C1 segment of cervical spinal cord (tissue), 14 donors: ENCODE data around the gene REEP1.
A peak's percentile ranks its signal among the peaks of the same experiment; 100 is the strongest.
"Not testable (repeated sequence)": the region's sequence is repeated elsewhere in the genome, so short reads cannot be mapped to it uniquely, and the experiment has no call there.

ENCODE experiments used
- DNase-seq, 14 donors: peaks; one replicate each; lab custom pipeline; 2025; lab: John Stamatoyannopoulos, UW

Gene REEP1

DNA sequence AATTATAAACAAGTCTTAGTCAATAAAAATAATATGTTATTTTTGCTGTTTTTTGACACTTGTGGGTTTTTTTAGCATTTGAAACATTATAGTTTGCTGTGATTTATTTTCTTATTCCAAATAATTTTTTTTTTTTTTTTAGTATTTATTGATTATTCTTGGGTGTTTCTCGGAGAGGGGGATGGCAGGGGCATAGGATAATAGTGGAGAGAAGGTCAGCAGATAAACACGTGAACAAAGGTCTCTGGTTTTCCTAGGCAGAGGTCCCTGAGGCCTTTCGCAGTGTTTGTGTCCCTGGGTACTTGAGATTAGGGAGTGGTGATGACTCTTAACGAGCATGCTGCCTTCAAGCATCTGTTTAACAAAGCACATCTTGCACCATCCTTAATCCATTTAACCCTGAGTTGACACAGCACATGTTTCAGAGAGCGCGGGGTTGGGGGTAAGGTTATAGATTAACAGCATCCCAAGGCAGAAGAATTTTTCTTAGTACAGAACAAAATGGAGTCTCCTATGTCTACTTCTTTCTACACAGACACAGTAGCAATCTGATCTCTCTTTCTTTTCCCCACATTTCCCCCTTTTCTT, 8.5 kb upstream of the REEP1 start:
- not testable (repeated sequence) for DNase-seq

DNA sequence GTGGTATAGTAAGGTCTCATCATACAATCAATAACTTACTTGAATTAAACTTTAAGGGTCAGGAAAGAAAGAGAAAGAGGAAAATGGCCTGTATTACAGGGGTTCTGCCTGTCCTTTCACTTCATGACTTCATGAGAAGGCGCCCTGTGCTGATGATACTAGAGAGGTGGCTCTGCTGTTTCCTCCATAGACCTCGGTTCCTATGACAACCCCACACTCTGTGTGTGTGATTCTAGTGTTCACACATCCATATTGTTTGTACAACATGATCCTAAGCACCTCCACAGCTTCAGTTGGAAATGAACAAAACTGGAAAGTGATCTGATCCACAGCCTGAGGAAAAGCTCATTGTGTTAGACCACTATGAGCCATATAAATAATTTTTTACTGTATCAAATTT, 7.0 kb upstream of the REEP1 start:
- no peak for DNase-seq

GRCh38 chr2:86342488-86342887, 5.1 kb upstream of the REEP1 start:
- no peak for DNase-seq

DNA sequence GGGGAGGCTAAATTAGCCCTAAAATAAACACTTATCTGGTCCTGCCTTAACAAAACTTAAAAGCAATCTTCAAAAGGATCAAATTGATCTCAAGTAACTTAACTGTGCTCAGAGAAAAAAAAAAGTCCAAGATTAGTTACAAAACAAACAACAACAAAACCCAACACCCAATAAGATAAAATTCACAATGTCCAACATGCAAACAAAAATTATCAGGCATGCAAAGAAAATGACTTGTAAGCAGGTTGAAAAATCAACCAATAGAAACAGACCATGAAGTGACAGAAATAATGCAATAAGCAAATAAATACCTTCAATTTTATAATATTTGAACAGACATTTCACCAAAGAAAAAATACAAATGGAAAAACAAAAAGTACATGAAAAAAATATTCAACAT, 4.0 kb upstream of the REEP1 start:
- DNase-seq: no peak

DNA sequence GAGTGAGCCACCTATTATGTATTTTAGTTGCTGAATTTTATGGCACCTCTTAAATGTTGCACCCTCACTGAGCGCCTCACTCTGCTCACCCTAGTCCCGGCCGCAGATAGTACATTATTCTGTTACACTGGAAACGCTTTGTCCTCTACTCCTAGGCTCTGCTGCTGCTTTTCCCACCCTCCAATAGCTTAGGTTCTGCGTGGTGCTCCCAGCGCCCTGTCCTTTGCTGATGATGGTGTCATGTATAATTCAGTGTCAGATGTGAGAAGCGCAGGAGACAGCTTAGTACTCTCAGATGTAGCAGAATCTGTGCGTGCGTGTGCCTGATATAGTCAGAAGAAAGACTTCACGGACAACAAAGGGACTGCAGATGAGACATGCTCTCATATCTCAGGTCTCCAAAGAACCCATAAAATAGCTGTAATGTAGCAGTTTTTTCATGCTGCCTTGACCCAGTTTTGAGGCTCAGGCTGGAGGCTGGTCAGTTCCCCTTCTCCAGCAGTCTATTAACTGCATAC, 1.4 kb upstream of the REEP1 start:
- no peak for DNase-seq

- DNase-seq: peak in 2 of 14 donors; percentile 14 to 41
Observed at GRCh38 chr2:86336675-86337243, 667 bp downstream of the REEP1 start.

DNA sequence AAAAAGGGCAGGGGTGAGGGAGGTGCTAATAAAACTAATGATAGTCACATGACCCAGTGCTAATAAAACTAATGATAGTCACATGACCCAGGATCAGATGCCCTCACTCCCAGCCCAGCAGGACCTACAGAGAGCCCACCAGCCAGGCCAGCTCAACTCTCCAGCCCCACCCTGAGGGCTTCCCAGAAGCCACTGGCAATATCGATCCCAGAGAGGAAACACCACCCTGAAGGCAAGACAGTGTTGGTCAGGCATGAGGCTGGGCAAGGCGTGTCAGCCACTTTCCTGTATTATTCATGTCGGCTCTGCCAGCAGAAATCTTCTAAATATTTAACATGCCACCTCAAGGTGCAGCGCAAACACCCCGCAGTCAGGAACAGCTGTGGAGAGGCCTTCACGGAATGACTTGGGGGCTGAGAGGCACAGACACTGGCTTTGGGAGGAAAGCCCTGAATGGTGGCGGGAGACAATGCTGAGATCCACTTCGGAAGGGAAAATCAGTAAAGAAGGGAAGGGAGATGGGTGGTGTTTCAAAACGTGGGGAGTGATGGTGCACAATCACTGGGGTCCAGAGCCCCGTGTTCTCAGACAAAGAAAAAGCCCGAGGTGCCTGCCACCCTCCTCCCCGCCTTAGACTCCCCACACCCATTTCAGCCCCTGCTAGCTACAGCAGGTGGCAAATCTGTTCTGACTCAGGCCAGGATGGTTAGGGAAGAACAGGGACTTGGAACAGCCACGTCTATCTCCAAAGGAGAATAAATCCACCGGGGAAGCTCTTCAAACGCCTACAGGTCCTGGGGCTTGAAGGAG, 1.4 kb downstream of the REEP1 start:
- no peak for DNase-seq

DNA sequence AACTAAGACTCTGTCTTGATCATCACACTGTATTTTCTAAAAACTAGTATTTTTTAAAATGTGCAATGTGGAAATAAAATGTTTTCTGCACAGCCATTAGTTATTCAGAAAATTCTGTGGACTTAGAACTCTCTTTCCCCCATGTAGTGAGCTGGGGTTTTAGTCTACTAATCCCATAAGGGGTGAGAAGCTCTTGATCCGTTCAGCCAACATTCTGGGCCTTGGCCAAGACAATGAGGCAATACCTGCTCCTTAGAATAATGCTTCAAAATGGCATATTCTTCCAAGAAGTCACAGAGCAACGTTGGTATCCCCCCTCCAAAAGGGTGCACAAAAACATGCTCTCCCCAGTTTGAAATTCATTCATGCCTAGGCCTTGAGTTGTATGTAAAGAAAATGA, 4.0 kb downstream of the REEP1 start:
- DNase-seq: no peak

- no peak for DNase-seq
Observed at GRCh38 chr2:86332654-86333053, 4.8 kb downstream of the REEP1 start.

DNA sequence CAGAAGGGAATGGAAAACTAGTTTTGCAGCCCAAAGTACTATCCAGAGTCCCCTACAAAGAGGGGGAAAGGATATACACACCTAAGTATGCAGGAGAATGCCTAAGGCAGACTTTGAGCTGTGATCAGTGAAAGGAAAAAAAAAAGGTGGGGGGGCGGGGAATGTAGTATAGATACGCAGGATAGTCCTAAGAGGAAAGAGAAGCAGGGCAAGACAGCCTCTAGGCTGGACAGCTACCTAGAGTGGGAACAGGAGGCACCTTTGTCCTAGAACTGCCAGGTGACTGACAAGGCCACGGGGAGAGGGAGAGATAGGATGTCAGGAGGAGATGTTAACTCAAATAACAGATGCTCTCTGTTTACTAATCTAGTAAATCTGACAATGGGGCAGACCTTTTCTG, 6.0 kb downstream of the REEP1 start:
- no peak for DNase-seq

- DNase-seq: no peak
Observed at GRCh38 chr2:86330001-86330400, 7.4 kb downstream of the REEP1 start.

DNA sequence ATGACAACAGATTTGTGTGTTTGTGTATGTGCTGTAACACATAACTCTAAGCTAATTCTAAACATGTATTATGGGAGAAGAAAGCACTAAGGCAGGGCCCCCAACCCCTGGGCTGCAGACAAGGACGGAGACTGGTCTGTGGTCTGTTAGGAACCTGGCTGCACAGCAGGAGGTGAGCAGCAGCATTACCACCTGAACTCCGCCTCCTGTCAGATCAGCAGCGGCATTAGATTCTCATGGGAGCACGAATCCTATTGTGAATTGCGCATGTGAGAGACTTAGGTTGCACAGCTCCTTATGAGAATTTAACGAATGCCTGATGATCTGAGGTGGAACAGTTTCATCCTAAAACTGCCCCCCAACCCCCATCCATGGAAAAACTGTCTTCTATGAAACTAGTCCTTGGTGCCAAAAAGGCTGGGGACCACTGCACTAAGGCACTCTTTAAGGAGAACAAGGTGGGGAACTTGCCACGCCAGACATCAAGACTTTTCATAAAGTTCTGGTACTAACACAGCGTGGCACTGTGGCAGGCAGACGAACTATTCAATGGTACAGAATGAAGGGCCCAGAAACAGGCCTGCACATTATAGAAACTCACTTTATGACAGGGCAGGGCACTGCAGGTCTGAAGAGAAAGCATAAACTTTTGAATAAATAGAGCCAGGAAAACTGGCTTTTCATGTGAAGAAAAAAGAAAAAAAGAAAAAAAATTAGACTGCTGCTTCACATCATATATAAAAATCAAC, 14.0 kb downstream of the REEP1 start:
- no peak for DNase-seq

DNA sequence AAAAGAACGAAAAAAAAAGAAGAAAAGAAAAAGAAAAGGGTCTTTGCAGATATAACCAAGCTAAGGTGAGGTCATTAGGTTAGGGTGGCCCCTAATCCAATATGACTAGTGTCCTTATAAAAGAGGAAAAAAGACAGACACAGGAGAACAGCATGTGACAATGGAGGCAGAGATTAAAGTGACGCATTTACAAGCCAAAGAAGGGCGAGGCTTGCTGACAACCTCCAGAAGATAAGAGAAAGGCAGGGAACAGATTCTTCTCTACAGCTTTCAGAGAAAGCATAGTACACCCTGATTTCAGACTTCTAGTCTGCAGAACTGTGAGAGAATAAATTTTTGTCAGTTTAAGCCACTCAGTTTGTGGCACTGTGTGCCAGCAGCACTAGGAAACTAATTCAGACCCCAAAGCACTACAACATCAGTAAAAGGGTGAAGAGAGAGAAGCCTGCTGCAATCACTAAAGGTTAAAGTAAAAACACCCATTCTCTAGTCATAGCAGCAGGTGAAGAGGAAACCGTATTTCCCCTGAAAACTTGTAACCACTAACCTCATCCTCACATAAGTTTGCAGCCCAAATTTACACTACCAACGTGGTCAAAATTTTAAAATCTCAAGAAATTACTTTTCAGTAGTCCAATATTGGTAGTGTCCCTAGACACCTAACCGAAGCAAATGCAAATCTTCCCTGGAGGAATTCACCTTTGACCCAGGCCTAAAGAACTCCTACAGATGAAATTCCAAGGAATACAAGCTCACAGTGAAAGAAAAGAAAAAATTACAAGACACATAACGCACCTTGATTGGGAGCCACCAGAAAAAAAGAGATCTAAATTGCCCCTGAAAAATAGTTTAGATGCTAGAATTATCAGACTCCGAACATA, 17.5 kb downstream of the REEP1 start:
- no peak for DNase-seq

DNA sequence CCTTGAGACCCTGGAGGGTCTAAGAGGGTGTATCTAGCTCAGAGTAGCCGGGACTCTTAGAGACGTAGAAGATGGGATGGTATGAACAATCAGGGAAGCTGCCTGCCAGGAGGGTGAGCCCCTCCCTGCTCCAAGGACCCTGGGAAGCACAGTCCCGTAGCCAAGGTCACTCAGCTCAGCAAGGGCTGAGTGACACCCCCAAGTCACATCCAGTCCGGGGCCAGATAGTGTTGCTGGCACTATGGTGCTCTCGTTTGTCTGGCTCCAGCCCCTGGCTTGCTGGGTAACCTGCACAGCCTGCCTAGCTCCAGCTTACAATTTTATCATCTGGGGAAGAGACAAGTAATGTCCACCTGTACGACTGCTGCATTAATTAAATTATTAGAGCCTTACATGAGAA, 22.3 kb downstream of the REEP1 start:
- no peak for DNase-seq

- peak in 1 of 14 donors; percentile 73 for DNase-seq
Observed at GRCh38 chr2:86314125-86314524, 23.3 kb downstream of the REEP1 start.

DNA sequence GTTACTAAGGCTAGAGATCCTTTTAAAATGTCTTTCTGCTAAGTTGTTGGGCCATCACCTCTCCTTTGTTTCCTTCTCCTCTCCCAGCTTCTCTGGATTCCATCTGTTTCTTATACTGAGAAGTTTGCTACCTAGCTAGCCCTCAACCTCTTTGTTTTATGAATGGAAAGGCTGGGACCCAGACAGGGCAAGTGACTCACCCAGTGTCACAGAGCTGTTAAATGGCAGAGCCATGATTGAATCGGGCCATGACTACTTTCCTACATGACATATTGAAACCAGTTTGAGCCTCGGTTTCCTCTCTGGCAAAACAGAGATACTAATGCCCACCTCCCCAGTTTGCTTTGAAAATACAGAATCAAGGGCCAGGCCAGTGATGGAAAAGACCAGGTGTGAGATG, 24.1 kb downstream of the REEP1 start:
- no peak for DNase-seq

- DNase-seq: no peak
Observed at GRCh38 chr2:86311879-86312278, 25.5 kb downstream of the REEP1 start.

GRCh38 chr2:86309966-86310365, 27.5 kb downstream of the REEP1 start:
- DNase-seq: no peak

DNA sequence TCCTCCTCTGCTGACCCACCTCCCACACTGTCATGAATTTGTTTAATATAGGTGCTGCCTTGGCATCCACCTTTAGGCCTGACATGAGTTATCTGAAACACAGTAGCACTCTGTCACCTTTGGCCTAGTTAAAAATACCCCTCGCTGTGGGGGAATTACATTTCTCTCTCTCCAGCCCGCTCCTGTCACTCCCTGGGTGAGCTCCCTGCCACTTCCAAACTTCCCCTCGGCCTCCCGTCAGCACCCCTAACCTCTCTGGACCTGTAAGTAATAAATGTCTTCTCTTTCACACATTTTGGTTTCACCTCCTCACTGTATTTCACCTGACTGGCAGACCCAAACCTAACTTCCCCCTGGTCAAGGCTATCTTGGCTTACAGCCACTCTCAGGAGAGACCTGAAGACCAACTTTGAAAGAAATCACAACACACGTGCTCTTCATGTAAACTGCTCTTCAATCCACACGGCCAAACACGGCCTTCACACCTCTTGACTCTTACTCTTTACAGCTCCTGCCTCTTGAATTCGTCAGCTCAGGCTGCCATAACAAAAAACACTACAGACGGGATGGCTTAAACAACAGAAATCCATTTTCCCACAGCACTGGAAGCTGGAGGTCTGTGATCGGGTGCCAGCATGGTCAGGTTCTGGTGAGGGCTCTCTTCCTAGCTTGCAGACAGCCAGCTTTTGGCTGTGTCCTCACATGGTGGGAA, 28.3 kb downstream of the REEP1 start:
- no peak for DNase-seq

- DNase-seq: no peak
Observed at GRCh38 chr2:86308356-86308755, 29.1 kb downstream of the REEP1 start.

DNA sequence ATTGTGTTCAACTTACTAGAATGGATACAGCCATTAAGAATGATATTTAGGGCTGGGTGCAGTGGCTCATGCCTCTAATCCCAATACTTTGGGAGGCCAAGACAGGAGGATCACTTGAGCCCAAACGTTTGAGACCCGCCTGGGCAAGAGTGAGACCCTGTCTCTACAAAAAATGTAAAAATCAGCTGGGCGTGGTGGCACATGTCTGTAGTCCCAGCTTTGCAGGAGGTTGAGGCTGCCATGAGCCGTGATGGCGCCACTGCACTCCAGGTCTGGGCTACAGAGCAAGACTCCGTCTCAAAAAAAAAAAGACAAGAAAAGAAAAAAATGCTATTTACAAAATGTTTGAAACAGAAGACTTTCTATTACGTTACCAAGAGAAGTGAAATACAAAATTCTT, 30.0 kb downstream of the REEP1 start:
- no peak for DNase-seq
